ENCODE data around the gene NEDD8.
A peak's percentile ranks its signal among the peaks of the same experiment; 100 is the strongest.

NEDD8 gene

GRCh38 chr14:24186831-24187538 is 45.2 kb downstream of the NEDD8 start:
- Histone ChIP-seq H3K9me3 (ENCODE audit: low read length) (no peaks in the 10 kb centered on the region), H3K27ac (ENCODE audit: low read depth, low read length) (no peak overlapping the region), H3K4me3 (ENCODE audit: low read depth in 1 of 2, low read length in 2 of 2) (peak overlapping the region in 1 of 2 donors; percentile 47), H3K9ac (ENCODE audit: low read length) (no peak overlapping the region), H3K27me3 (ENCODE audit: control insufficient read depth in 1 of 2, insufficient read depth in 2 of 2, low read length in 2 of 2) (no peaks in the 10 kb centered on the region), H3K4me1 (ENCODE audit: insufficient read depth, low read length) (peaks cover 12% of the 10 kb centered on the region), H3K36me3 (ENCODE audit: insufficient read depth, low read length) (peaks cover 51% of the 10 kb centered on the region)

- H3K36me3 ChIP-seq (ENCODE audit: insufficient read depth, low read length) = peaks cover 58% of the 10 kb centered on the region
- H3K9me3 ChIP-seq (ENCODE audit: low read length) = no peaks in the 10 kb centered on the region
- no peak overlapping the region for H3K4me3 ChIP-seq (ENCODE audit: low read depth in 1 of 2, low read length in 2 of 2)
- H3K4me1 ChIP-seq (ENCODE audit: insufficient read depth, low read length) = peaks cover 14% of the 10 kb centered on the region
- no peak overlapping the region for H3K9ac ChIP-seq (ENCODE audit: low read length)
- H3K27ac ChIP-seq (ENCODE audit: low read depth, low read length) = no peak overlapping the region
- no peaks in the 10 kb centered on the region for H3K27me3 ChIP-seq (ENCODE audit: control insufficient read depth in 1 of 2, insufficient read depth in 2 of 2, low read length in 2 of 2)
Observed at GRCh38 chr14:24185741-24186140, 46.4 kb downstream of the NEDD8 start.

GRCh38 chr14:24185026-24185425 is 47.1 kb downstream of the NEDD8 start:
- Histone ChIP-seq H3K4me1 (ENCODE audit: insufficient read depth, low read length) (peaks cover 21% of the 10 kb centered on the region), H3K36me3 (ENCODE audit: insufficient read depth, low read length) (peaks cover 58% of the 10 kb centered on the region), H3K27ac (ENCODE audit: low read depth, low read length) (no peak overlapping the region), H3K9me3 (ENCODE audit: low read length) (no peaks in the 10 kb centered on the region), H3K27me3 (ENCODE audit: control insufficient read depth in 1 of 2, insufficient read depth in 2 of 2, low read length in 2 of 2) (no peaks in the 10 kb centered on the region), H3K4me3 (ENCODE audit: low read depth in 1 of 2, low read length in 2 of 2) (no peak overlapping the region), H3K9ac (ENCODE audit: low read length) (no peak overlapping the region)

- no peak overlapping the region for H3K4me3 ChIP-seq (ENCODE audit: low read depth in 1 of 2, low read length in 2 of 2)
- H3K27me3 ChIP-seq (ENCODE audit: control insufficient read depth in 1 of 2, insufficient read depth in 2 of 2, low read length in 2 of 2) = no peaks in the 10 kb centered on the region
- no peak overlapping the region for H3K27ac ChIP-seq (ENCODE audit: low read depth, low read length)
- H3K9me3 ChIP-seq (ENCODE audit: low read length) = no peaks in the 10 kb centered on the region
- H3K9ac ChIP-seq (ENCODE audit: low read length) = no peak overlapping the region
- H3K4me1 ChIP-seq (ENCODE audit: insufficient read depth, low read length) = peaks cover 23% of the 10 kb centered on the region
- H3K36me3 ChIP-seq (ENCODE audit: insufficient read depth, low read length) = peaks cover 62% of the 10 kb centered on the region
Observed at GRCh38 chr14:24184104-24184970, 47.8 kb downstream of the NEDD8 start.

GRCh38 chr14:24183014-24183481 is 49.1 kb downstream of the NEDD8 start:
- H3K36me3 ChIP-seq (ENCODE audit: insufficient read depth, low read length) = peaks cover 73% of the 10 kb centered on the region
- no peaks in the 10 kb centered on the region for H3K27me3 ChIP-seq (ENCODE audit: control insufficient read depth in 1 of 2, insufficient read depth in 2 of 2, low read length in 2 of 2)
- no peaks in the 10 kb centered on the region for H3K9me3 ChIP-seq (ENCODE audit: low read length)
- H3K4me3 ChIP-seq (ENCODE audit: low read depth in 1 of 2, low read length in 2 of 2) = no peak overlapping the region
- peaks cover 23% of the 10 kb centered on the region for H3K4me1 ChIP-seq (ENCODE audit: insufficient read depth, low read length)
- H3K9ac ChIP-seq (ENCODE audit: low read length) = no peak overlapping the region
- H3K27ac ChIP-seq (ENCODE audit: low read depth, low read length) = no peak overlapping the region

- Histone ChIP-seq H3K27ac (ENCODE audit: low read depth, low read length) (no peak overlapping the region), H3K4me3 (ENCODE audit: low read depth in 1 of 2, low read length in 2 of 2) (no peak overlapping the region), H3K9me3 (ENCODE audit: low read length) (no peaks in the 10 kb centered on the region), H3K27me3 (ENCODE audit: control insufficient read depth in 1 of 2, insufficient read depth in 2 of 2, low read length in 2 of 2) (no peaks in the 10 kb centered on the region), H3K4me1 (ENCODE audit: insufficient read depth, low read length) (peaks cover 16% of the 10 kb centered on the region), H3K9ac (ENCODE audit: low read length) (no peak overlapping the region), H3K36me3 (ENCODE audit: insufficient read depth, low read length) (peaks cover 79% of the 10 kb centered on the region)
Observed at GRCh38 chr14:24182110-24182882, 49.9 kb downstream of the NEDD8 start.

GRCh38 chr14:24181371-24182077 is 50.6 kb downstream of the NEDD8 start:
- Histone ChIP-seq H3K27ac (ENCODE audit: low read depth, low read length) (no peak overlapping the region), H3K27me3 (ENCODE audit: control insufficient read depth in 1 of 2, insufficient read depth in 2 of 2, low read length in 2 of 2) (no peaks in the 10 kb centered on the region), H3K4me1 (ENCODE audit: insufficient read depth, low read length) (peaks cover 11% of the 10 kb centered on the region), H3K9me3 (ENCODE audit: low read length) (no peaks in the 10 kb centered on the region), H3K4me3 (ENCODE audit: low read depth in 1 of 2, low read length in 2 of 2) (no peak overlapping the region), H3K9ac (ENCODE audit: low read length) (no peak overlapping the region), H3K36me3 (ENCODE audit: insufficient read depth, low read length) (peaks cover 81% of the 10 kb centered on the region)

- peak overlapping the region; percentile 66 for H3K27ac ChIP-seq (ENCODE audit: low read depth, low read length)
- H3K27me3 ChIP-seq (ENCODE audit: control insufficient read depth in 1 of 2, insufficient read depth in 2 of 2, low read length in 2 of 2) = no peaks in the 10 kb centered on the region
- peaks cover 11% of the 10 kb centered on the region for H3K4me1 ChIP-seq (ENCODE audit: insufficient read depth, low read length)
- no peaks in the 10 kb centered on the region for H3K9me3 ChIP-seq (ENCODE audit: low read length)
- no peak overlapping the region for H3K4me3 ChIP-seq (ENCODE audit: low read depth in 1 of 2, low read length in 2 of 2)
- H3K9ac ChIP-seq (ENCODE audit: low read length) = no peak overlapping the region
- H3K36me3 ChIP-seq (ENCODE audit: insufficient read depth, low read length) = peaks cover 69% of the 10 kb centered on the region
Observed at GRCh38 chr14:24179961-24180796, 52.0 kb downstream of the NEDD8 start.

GRCh38 chr14:24179294-24179960 is 52.7 kb downstream of the NEDD8 start:
- H3K9ac ChIP-seq (ENCODE audit: low read length) = no peak overlapping the region
- peak overlapping the region; percentile 66 for H3K27ac ChIP-seq (ENCODE audit: low read depth, low read length)

More at GRCh38 chr14:24179294-24179960, 52.7 kb downstream of the NEDD8 start:
- H3K36me3 ChIP-seq (ENCODE audit: insufficient read depth, low read length) = peaks cover 62% of the 10 kb centered on the region
- no peaks in the 10 kb centered on the region for H3K9me3 ChIP-seq (ENCODE audit: low read length)
- H3K27me3 ChIP-seq (ENCODE audit: control insufficient read depth in 1 of 2, insufficient read depth in 2 of 2, low read length in 2 of 2) = no peaks in the 10 kb centered on the region
- H3K4me3 ChIP-seq (ENCODE audit: low read depth in 1 of 2, low read length in 2 of 2) = no peak overlapping the region
- peaks cover 11% of the 10 kb centered on the region for H3K4me1 ChIP-seq (ENCODE audit: insufficient read depth, low read length)

All from muscle layer of colon (tissue), 2 donors.